ENCODE data around the gene ELOA.
"Not testable (repeated sequence)": the region's sequence is repeated elsewhere in the genome, so short reads cannot be mapped to it uniquely, and the experiment has no call there.

ELOA gene

GRCh38 chr1:23798662-23799142, 55.4 kb downstream of the ELOA start:
- no peaks in the 10 kb centered on the region for H3K27me3 ChIP-seq (ENCODE audit: control insufficient read depth, insufficient read depth, low read length)
- peak overlapping the region; percentile 83 for H3K9ac ChIP-seq (ENCODE audit: low read depth, low read length)
- H3K4me3 ChIP-seq (ENCODE audit: low read length): no peak overlapping the region

GRCh38 chr1:23799255-23799569, 55.9 kb downstream of the ELOA start:
- Histone ChIP-seq H3K9me3 (replicated peaks; ENCODE audit: low read length) (no peaks in the 10 kb centered on the region), H3K27me3 (ENCODE audit: control insufficient read depth, insufficient read depth, low read length) (no peaks in the 10 kb centered on the region), H3K9ac (ENCODE audit: low read depth, low read length) (peak overlapping the region; percentile 83), H3K36me3 (ENCODE audit: insufficient read depth, low read length) (peaks cover 39% of the 10 kb centered on the region), H3K4me3 (ENCODE audit: low read length) (peak overlapping the region; percentile 96), H3K4me2 (ENCODE audit: low read length) (peak overlapping the region; percentile 97), H3K4me1 (ENCODE audit: control insufficient read depth, insufficient read depth, low read length) (peaks cover 20% of the 10 kb centered on the region)

More at GRCh38 chr1:23798662-23799142, 55.4 kb downstream of the ELOA start:
- peaks cover 20% of the 10 kb centered on the region for H3K4me1 ChIP-seq (ENCODE audit: control insufficient read depth, insufficient read depth, low read length)
- peaks cover 40% of the 10 kb centered on the region for H3K36me3 ChIP-seq (ENCODE audit: insufficient read depth, low read length)
- no peaks in the 10 kb centered on the region for H3K9me3 ChIP-seq (replicated peaks; ENCODE audit: low read length)
- peak overlapping the region; percentile 97 for H3K4me2 ChIP-seq (ENCODE audit: low read length)

DNA sequence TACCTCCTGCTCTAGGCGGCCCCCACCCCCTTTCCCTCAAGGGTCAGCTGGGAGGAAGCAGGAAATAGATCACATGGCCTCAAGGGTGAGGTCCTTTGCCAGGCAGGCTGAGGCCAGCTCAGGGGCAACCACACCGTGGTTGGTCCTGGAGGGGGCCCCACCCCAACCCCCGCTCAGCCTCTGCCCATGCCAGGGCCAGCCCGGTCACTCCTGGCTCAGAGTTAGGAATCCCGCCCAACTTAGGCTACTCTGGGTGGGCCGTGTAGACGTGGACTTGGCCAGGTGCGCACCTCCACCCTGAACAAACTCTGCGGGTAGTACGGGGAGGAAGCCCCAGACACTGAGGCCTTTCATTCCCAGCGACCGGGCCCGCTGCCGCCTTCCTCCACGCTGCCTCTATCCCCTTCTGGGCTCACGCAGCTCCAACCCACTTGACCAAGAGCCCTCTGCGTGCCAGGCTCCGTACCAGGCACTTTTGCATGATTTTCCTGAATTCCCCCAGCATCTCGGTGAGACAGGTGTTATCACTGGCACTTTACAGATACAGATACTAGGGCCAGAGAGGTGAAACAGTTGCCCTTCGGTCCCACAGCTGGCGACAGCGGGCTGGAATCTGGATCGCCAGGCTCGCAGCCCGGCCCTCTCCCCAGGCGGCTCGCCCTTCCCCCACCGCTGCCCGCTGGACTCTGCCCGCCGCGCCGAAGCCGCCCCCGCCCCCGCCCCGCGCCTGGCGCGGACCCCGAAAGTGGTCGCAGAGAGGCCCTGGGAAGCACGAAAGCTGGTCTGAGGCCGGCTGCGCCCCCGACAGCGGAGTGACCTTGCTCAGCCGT, 56.5 kb downstream of the ELOA start:
- Histone ChIP-seq H3K9me3 (replicated peaks; ENCODE audit: low read length) (no peaks in the 10 kb centered on the region), H3K27me3 (ENCODE audit: control insufficient read depth, insufficient read depth, low read length) (no peaks in the 10 kb centered on the region), H3K36me3 (ENCODE audit: insufficient read depth, low read length) (peaks cover 33% of the 10 kb centered on the region), H3K9ac (ENCODE audit: low read depth, low read length) (peak overlapping the region; percentile 83), H3K4me3 (ENCODE audit: low read length) (peak overlapping the region; percentile 96), H3K4me2 (ENCODE audit: low read length) (peak overlapping the region; percentile 97), H3K4me1 (ENCODE audit: control insufficient read depth, insufficient read depth, low read length) (peaks cover 20% of the 10 kb centered on the region)

- Histone ChIP-seq H3K9me3 (replicated peaks; ENCODE audit: low read length) (no peaks in the 10 kb centered on the region), H3K27me3 (ENCODE audit: control insufficient read depth, insufficient read depth, low read length) (no peaks in the 10 kb centered on the region), H3K4me1 (ENCODE audit: control insufficient read depth, insufficient read depth, low read length) (peaks cover 20% of the 10 kb centered on the region), H3K36me3 (ENCODE audit: insufficient read depth, low read length) (peaks cover 32% of the 10 kb centered on the region), H3K4me3 (ENCODE audit: low read length) (peak within 1 kb of the TSS; percentile 96), H3K4me2 (ENCODE audit: low read length) (peak within 1 kb of the TSS; percentile 97), H3K9ac (ENCODE audit: low read depth, low read length) (peak within 1 kb of the TSS; percentile 83)
Measured at GRCh38 chr1:23800400-23801337, 57.4 kb downstream of the ELOA start, which contains the start of gene GALE. Gene GALE (minus strand): TSS chr1:23800754. CDS start chr1:23799007, 1,747 bp downstream.

GRCh38 chr1:23801338-23801748, 58.1 kb downstream of the ELOA start:
- H3K9me3 ChIP-seq (replicated peaks; ENCODE audit: low read length): no peaks in the 10 kb centered on the region
- peak overlapping the region; percentile 83 for H3K9ac ChIP-seq (ENCODE audit: low read depth, low read length)
- H3K4me3 ChIP-seq (ENCODE audit: low read length): peak overlapping the region; percentile 96
- H3K36me3 ChIP-seq (ENCODE audit: insufficient read depth, low read length): peaks cover 27% of the 10 kb centered on the region
- H3K27me3 ChIP-seq (ENCODE audit: control insufficient read depth, insufficient read depth, low read length): no peaks in the 10 kb centered on the region
- H3K4me1 ChIP-seq (ENCODE audit: control insufficient read depth, insufficient read depth, low read length): peaks cover 20% of the 10 kb centered on the region
- H3K4me2 ChIP-seq (ENCODE audit: low read length): peak overlapping the region; percentile 97

GRCh38 chr1:23801876-23802275, 58.6 kb downstream of the ELOA start:
- Histone ChIP-seq H3K4me3 (ENCODE audit: low read length) (no peak overlapping the region), H3K36me3 (ENCODE audit: insufficient read depth, low read length) (peaks cover 22% of the 10 kb centered on the region), H3K9me3 (replicated peaks; ENCODE audit: low read length) (no peaks in the 10 kb centered on the region), H3K27me3 (ENCODE audit: control insufficient read depth, insufficient read depth, low read length) (no peaks in the 10 kb centered on the region), H3K4me2 (ENCODE audit: low read length) (no peak overlapping the region), H3K4me1 (ENCODE audit: control insufficient read depth, insufficient read depth, low read length) (peaks cover 20% of the 10 kb centered on the region), H3K9ac (ENCODE audit: low read depth, low read length) (no peak overlapping the region)

GRCh38 chr1:23802809-23803342, 59.6 kb downstream of the ELOA start:
- not testable (repeated sequence) for H3K4me2 ChIP-seq (ENCODE audit: low read length); H3K4me3 ChIP-seq (ENCODE audit: low read length); H3K9me3 ChIP-seq (replicated peaks; ENCODE audit: low read length); H3K27me3 ChIP-seq (ENCODE audit: control insufficient read depth, insufficient read depth, low read length); H3K9ac ChIP-seq (ENCODE audit: low read depth, low read length)
- Histone ChIP-seq H3K36me3 (ENCODE audit: insufficient read depth, low read length) (peaks cover 25% of the 10 kb centered on the region), H3K4me1 (ENCODE audit: control insufficient read depth, insufficient read depth, low read length) (peaks cover 20% of the 10 kb centered on the region)

DNA sequence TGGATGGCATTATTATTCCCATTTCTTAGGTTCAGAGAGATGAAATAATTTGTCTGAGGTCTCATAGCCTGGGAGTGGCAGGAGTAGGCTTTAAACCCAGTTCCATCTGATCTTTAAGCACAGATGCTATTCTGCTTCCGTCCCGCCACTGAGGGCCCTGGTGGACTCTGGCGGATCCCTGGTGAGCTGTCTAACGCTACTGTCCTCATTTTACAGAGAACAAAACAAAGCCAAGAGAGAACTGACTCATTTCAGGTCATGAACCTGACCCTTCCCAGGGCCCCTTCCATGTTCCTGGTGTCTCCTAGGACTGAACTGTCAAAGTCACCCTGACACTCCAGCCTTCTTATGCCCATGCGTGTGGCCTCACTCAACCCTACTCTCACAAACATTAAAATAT, 60.4 kb downstream of the ELOA start:
- H3K4me3 ChIP-seq (ENCODE audit: low read length): no peak overlapping the region
- H3K4me2 ChIP-seq (ENCODE audit: low read length): no peak overlapping the region
- H3K27me3 ChIP-seq (ENCODE audit: control insufficient read depth, insufficient read depth, low read length): no peaks in the 10 kb centered on the region
- H3K9me3 ChIP-seq (replicated peaks; ENCODE audit: low read length): no peaks in the 10 kb centered on the region
- H3K9ac ChIP-seq (ENCODE audit: low read depth, low read length): no peak overlapping the region
- peaks cover 21% of the 10 kb centered on the region for H3K36me3 ChIP-seq (ENCODE audit: insufficient read depth, low read length)
- H3K4me1 ChIP-seq (ENCODE audit: control insufficient read depth, insufficient read depth, low read length): peaks cover 19% of the 10 kb centered on the region

DNA sequence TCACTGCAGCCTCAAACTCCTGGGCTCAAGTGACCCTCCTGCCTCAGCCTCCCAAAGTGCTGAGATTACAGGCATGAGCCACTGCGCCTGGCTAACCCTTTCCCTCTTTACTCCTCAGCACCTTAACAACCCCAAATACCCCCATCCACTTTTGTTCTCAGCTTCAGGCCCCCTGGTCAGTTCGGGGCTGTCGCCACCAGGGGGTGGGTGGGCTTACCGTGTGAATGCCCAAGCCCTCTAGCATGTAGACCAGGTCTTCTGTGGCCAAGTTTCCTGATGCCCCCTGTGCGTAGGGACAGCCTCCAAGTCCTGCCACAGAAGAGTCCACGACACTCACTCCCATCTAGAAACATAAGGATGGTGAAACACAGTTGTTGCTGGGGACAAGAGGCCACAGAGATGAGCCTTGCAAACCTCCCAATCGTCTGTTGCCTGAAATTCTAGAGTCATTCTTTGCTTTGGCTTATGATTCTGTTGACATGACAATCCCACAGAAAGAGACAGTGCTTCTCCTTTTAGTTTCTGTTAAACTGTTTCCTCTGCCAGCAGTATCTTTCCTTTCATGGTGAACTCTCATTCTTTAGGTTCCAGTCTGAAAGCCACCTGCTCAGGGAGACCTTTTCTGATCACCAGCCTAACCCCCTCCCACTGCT, 61.0 kb downstream of the ELOA start:
- Histone ChIP-seq H3K4me1 (ENCODE audit: control insufficient read depth, insufficient read depth, low read length) (peaks cover 13% of the 10 kb centered on the region), H3K27me3 (ENCODE audit: control insufficient read depth, insufficient read depth, low read length) (no peaks in the 10 kb centered on the region), H3K4me3 (ENCODE audit: low read length) (no peak overlapping the region), H3K9me3 (replicated peaks; ENCODE audit: low read length) (no peaks in the 10 kb centered on the region), H3K36me3 (ENCODE audit: insufficient read depth, low read length) (peaks cover 15% of the 10 kb centered on the region), H3K4me2 (ENCODE audit: low read length) (no peak overlapping the region), H3K9ac (ENCODE audit: low read depth, low read length) (no peak overlapping the region)

DNA sequence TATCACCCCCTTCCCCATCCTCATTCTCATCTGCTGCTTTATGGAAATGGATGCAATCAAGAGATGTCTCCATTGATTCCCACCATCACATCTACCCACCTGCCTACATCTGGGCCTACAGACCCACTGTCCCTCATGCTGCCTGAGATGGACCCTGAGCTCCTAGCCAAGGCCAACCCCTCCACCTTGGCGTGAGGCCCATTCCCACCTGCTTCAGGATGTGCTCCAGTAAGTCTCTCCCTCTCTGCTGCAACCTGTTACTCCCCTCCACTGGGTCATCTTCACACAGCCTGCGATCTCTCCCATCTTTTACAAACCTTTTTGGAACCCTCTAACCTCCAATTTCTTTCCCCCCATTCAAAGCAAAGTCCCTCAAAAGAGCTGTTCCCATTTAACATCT, 61.8 kb downstream of the ELOA start:
- H3K27me3 ChIP-seq (ENCODE audit: control insufficient read depth, insufficient read depth, low read length): no peaks in the 10 kb centered on the region
- H3K4me1 ChIP-seq (ENCODE audit: control insufficient read depth, insufficient read depth, low read length): peaks cover 6% of the 10 kb centered on the region
- no peak overlapping the region for H3K9ac ChIP-seq (ENCODE audit: low read depth, low read length)
- H3K9me3 ChIP-seq (replicated peaks; ENCODE audit: low read length): no peaks in the 10 kb centered on the region
- H3K36me3 ChIP-seq (ENCODE audit: insufficient read depth, low read length): peaks cover 15% of the 10 kb centered on the region
- H3K4me3 ChIP-seq (ENCODE audit: low read length): no peak overlapping the region
- H3K4me2 ChIP-seq (ENCODE audit: low read length): no peak overlapping the region

GRCh38 chr1:23806280-23806679, 63.0 kb downstream of the ELOA start:
- no peaks in the 10 kb centered on the region for H3K27me3 ChIP-seq (ENCODE audit: control insufficient read depth, insufficient read depth, low read length)
- H3K9ac ChIP-seq (ENCODE audit: low read depth, low read length): no peak overlapping the region
- peaks cover 4% of the 10 kb centered on the region for H3K4me1 ChIP-seq (ENCODE audit: control insufficient read depth, insufficient read depth, low read length)
- no peaks in the 10 kb centered on the region for H3K9me3 ChIP-seq (replicated peaks; ENCODE audit: low read length)
- peaks cover 23% of the 10 kb centered on the region for H3K36me3 ChIP-seq (ENCODE audit: insufficient read depth, low read length)
- no peak overlapping the region for H3K4me2 ChIP-seq (ENCODE audit: low read length)
- H3K4me3 ChIP-seq (ENCODE audit: low read length): no peak overlapping the region

All from skeletal muscle satellite cell (primary cell).